Adipocyte (in vitro differentiated cells): ENCODE measurements around the gene MUSK.
A peak's percentile ranks its signal among the peaks of the same experiment; 100 is the strongest.
"Not testable (repeated sequence)": the region's sequence is repeated elsewhere in the genome, so short reads cannot be mapped to it uniquely, and the experiment has no call there.

ENCODE experiments used
- DNase-seq: peaks from one replicate; pipeline ENCODE4 v3.0.0-alpha.2; 2015; ENCODE audit warnings: low read depth
- H3K27me3 ChIP-seq: replicated peaks from 2 replicates; pipeline ENCODE4 v1.7.0; 2013; ENCODE audit warnings: mild to moderate bottlenecking, low read length, moderate library complexity; ENCODE audit not compliant: control insufficient read depth, insufficient read depth
- H3K36me3 ChIP-seq: 2 replicates; pipeline ENCODE4 v1.7.0; 2013; ENCODE audit warnings: low read length, mild to moderate bottlenecking, moderate library complexity; ENCODE audit not compliant: control insufficient read depth, insufficient read depth, severe bottlenecking
- H3K4me1 ChIP-seq: 2 replicates; pipeline ENCODE4 v1.7.0; 2013; ENCODE audit warnings: mild to moderate bottlenecking, low read length, moderate library complexity; ENCODE audit not compliant: control insufficient read depth, insufficient read depth
- H3K4me3 ChIP-seq: 2 replicates; pipeline ENCODE4 v1.7.0; 2013; ENCODE audit warnings: mild to moderate bottlenecking, low read length, moderate library complexity
- H3K9ac ChIP-seq: 2 replicates; pipeline ENCODE4 v1.7.0; 2013; ENCODE audit warnings: mild to moderate bottlenecking, low read length, moderate library complexity
- H3K9me3 ChIP-seq: 2 replicates; pipeline ENCODE4 v1.7.0; 2013; ENCODE audit warnings: mild to moderate bottlenecking, low read length, moderate library complexity; ENCODE audit not compliant: control insufficient read depth

Gene MUSK

DNA sequence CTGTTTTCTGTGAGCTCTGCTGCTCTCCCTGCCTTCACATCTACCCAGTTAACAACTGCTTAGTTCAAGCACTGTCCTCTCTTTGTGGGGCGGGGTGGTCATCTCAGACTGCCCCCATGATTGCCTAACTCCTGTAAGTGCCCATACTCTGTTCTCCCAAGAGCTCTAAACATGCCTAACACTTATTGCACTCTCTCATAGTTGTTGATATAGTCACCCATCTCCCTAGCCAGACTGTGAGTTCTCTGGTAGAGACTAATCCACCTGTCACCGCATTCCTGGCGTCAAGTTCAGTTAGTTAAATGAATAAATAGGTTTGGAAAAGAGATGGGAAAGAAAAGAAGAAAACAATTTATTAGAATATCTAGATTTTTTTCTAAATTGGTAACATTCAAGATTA, 18.3 kb upstream of the MUSK start:
- H3K9me3 ChIP-seq: no peaks in the 10 kb centered on the region
- peak; percentile 84 for DNase-seq
- H3K4me3 ChIP-seq: no peak overlapping the region
- peaks cover 55% of the 10 kb centered on the region for H3K4me1 ChIP-seq
- H3K36me3 ChIP-seq: no peaks in the 10 kb centered on the region
- H3K9ac ChIP-seq: peak overlapping the region; percentile 74
- no peaks in the 10 kb centered on the region for H3K27me3 ChIP-seq

DNA sequence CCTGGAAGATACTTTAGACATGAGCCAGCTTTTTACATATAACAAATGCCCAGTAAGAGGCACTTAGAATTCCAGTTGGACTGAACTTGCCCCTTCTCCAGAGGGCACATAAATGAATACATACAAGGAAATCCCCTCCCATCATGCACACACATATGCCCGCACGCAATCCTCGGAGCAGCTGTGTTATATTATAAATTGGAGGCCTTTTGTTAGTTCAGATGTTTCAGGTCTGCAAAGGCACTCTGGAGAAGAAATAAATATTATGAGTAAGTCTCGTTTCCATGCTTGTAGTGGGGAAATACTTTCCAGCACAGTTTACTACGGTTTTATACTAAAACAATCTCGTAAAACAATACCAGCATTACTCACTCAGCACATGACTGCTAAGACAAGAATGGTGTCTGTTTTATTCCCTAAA, 17.6 kb upstream of the MUSK start:
- DNase-seq: peak; percentile 97
- Histone ChIP-seq H3K27me3 (no peaks in the 10 kb centered on the region), H3K36me3 (no peaks in the 10 kb centered on the region), H3K4me1 (peaks cover 58% of the 10 kb centered on the region), H3K4me3 (no peak overlapping the region), H3K9ac (peak overlapping the region; percentile 74), H3K9me3 (no peaks in the 10 kb centered on the region)

DNA sequence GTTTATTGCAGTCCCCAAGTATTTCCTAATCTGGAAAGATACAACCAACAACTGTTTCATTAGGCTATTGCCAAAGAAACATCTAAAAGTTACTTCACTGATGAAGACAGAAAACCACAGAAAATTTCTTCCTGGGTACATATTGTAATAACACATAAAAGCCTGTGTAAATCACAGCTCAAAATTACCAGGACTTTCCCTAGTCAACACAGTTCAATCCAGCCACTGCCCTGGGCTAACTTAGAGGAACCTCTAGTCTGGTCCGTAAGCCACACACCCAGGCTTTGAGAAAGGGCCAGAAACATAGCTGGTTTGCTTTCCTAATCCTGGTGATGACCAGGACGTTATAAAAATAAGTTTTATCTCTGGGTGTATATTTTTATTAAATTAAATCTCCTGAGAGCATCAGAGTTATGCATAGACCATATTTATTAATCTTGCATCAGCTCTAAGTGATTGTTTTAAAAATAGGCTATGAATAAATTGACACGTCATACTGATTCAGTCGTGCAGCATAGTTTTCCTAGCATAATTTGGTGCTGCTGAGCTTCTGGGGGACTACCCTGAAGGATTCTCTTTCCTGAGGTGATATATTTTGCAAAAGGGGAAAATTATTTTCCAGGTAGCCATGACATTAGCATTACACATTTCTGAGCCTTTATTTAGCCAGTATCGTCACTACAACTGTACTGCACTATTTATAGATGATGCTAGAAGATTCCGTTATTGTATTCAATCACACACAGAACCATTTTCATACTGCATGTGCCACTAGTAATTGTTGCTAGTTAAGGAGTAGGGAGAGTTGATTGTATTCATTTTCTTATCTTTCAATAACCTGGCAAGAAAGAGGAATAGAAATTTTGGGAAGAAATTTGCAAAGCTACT, 12.6 kb upstream of the MUSK start:
- Histone ChIP-seq H3K36me3 (no peaks in the 10 kb centered on the region), H3K27me3 (no peaks in the 10 kb centered on the region), H3K9me3 (no peaks in the 10 kb centered on the region), H3K4me1 (peaks cover 57% of the 10 kb centered on the region), H3K4me3 (peak overlapping the region; percentile 66), H3K9ac (peak overlapping the region; percentile 90)
- peak; percentile 87 for DNase-seq

DNA sequence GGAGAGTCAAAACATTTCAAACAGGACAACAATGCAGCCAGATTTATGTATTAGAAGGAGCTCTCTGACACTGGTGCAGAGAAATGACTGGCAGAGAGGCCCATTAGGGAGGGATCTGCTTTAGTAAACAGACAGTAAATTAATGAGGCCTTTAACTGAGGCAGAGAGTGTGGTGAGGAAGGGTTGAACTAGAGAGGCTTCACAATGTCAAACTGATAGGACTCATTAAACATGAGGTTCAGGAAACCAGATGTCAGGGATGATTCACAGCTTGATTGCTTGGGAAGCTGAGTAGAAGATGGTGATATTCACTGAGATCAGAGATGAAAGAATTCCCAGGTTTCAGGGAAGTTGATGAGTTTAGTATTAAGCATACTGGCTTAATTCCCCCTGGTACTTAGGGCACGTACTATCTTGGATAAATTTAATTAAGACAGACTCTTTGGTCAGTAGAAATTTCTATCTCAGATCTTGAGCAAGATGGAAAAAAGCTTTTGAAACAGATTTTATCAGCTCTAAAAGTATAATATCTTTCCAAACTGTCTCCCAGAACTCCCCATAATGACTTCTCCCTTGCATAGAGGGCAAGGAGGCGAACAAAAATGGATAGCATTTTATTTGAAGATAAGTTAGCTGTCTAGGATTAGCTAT, 8.6 kb upstream of the MUSK start:
- H3K9ac ChIP-seq: peak overlapping the region; percentile 12
- H3K4me1 ChIP-seq: peaks cover 32% of the 10 kb centered on the region
- H3K36me3 ChIP-seq: no peaks in the 10 kb centered on the region
- peak; percentile 46 for DNase-seq
- H3K4me3 ChIP-seq: no peak overlapping the region
- no peaks in the 10 kb centered on the region for H3K27me3 ChIP-seq
- H3K9me3 ChIP-seq: no peaks in the 10 kb centered on the region

DNA sequence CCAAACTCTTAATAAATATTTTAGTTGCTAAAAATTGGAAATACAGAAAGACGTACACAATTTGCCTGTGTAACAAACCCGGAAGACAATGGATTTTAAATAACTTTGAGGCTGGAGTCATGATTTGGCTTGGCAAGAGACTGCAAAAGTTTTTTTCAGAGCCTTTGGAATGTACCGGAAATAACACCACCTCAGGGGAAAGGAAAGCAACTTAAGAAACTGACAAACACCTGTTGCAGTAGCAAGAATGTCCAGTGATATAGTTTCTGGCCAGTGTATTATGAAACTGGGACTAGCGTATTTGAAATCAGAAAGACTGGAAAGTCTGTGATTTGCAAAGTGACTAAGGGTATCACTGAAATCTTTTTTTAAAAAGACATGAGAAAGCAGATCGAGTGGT, 842 bp downstream of the MUSK start:
- peak; percentile 15 for DNase-seq
- no peaks in the 10 kb centered on the region for H3K9me3 ChIP-seq
- no peak overlapping the region for H3K4me3 ChIP-seq
- H3K27me3 ChIP-seq: no peaks in the 10 kb centered on the region
- H3K4me1 ChIP-seq: peaks cover 7% of the 10 kb centered on the region
- no peaks in the 10 kb centered on the region for H3K36me3 ChIP-seq
- no peak overlapping the region for H3K9ac ChIP-seq

DNA sequence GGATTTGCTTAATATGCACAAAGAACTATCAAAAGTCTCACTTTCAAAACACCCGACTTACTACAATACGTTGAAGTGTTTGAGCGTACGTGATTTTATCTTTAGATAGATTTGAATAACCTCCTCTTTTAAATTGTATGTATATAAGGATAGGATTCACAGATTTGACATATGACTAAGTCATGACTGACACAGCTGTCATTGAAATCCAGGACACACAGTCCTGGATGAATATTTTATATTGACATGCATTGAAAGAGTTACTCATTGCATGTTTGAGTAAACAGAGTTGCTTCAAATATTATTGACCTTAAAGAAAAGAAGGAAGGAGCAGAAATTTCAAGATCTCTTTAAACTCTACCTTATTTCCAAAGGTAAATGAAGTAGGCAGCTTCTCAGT, 3.3 kb downstream of the MUSK start:
- peaks cover 7% of the 10 kb centered on the region for H3K4me1 ChIP-seq
- H3K4me3 ChIP-seq: no peak overlapping the region
- no peaks in the 10 kb centered on the region for H3K27me3 ChIP-seq
- DNase-seq: no peak
- no peaks in the 10 kb centered on the region for H3K36me3 ChIP-seq
- no peak overlapping the region for H3K9ac ChIP-seq
- H3K9me3 ChIP-seq: no peaks in the 10 kb centered on the region

DNA sequence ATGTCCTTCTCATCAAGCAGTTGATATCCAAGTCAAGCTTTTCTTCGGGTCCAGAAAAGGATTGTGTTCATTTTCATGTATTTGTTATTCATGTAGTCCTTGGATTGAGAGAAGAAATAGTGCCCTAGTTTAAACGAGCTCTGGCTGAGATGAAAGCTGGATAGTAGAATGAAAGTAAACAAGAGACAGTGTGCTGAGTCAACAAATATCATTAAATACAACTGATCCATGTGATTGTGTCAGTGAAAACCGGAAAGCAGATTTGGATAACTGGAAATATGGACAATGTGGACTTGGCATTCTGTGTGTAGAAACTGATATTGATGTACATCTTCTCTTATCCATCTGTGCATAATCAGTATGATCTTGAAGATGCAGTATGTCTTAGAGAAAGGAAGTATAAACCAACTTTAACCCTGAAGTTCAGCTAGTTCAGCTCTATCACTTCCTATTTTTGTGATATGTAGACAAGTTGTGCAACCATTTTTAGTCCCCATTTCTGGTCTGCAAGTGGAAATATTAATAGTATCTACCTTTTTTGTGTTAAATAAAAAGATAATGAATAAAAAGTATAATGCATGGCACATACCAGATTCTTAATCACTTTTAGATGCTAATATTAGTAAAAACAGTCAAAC, 4.4 kb downstream of the MUSK start:
- Histone ChIP-seq H3K27me3 (no peaks in the 10 kb centered on the region), H3K36me3 (no peaks in the 10 kb centered on the region), H3K4me1 (peaks cover 7% of the 10 kb centered on the region), H3K4me3 (no peak overlapping the region), H3K9ac (no peak overlapping the region), H3K9me3 (no peaks in the 10 kb centered on the region)
- no peak for DNase-seq

DNA sequence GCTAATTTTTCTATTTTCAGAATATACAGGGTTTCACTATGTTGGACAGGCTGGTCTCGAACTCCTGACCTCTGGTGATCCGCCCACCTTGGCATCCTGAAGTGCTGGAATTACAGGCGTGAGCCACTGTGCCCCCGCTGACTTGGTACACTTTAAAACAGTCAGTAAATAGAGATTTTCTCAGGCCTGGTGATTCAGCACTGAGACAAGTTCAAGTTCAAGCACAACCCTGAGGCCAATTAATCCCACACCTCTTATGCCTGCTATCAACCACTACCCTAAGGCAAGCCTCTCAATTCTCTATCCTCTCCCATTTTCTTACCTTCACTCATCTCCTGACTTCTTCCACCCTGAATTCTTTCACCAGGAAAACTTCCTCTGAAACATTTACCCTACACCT, 18.9 kb downstream of the MUSK start:
- Histone ChIP-seq H3K4me1 (no peaks in the 10 kb centered on the region), H3K27me3 (no peaks in the 10 kb centered on the region), H3K4me3 (no peak overlapping the region), H3K9ac (no peak overlapping the region), H3K36me3 (no peaks in the 10 kb centered on the region), H3K9me3 (no peaks in the 10 kb centered on the region)
- no peak for DNase-seq

DNA sequence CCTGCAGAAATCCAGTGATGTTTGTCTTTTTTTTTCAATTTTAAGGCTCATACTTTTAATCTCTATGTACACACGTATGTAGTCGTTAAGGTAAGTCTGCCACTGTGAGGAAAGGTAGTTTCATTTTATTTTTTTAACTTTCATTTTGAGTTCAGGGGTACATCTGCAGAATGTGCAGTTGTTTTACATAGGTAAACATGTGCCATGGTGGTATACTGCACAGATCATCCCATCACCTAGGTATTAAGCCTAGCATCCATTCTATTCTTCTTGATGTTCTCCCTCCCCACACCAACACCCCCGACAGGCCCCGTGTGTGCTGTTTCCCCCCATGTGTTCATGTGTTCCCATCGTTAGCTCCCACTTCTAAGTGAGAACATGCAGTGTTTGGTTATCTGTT, 19.7 kb downstream of the MUSK start:
- no peak for DNase-seq
- H3K9ac ChIP-seq: no peak overlapping the region
- H3K4me3 ChIP-seq: no peak overlapping the region
- no peaks in the 10 kb centered on the region for H3K9me3 ChIP-seq
- H3K4me1 ChIP-seq: no peaks in the 10 kb centered on the region
- H3K27me3 ChIP-seq: no peaks in the 10 kb centered on the region
- no peaks in the 10 kb centered on the region for H3K36me3 ChIP-seq

DNA sequence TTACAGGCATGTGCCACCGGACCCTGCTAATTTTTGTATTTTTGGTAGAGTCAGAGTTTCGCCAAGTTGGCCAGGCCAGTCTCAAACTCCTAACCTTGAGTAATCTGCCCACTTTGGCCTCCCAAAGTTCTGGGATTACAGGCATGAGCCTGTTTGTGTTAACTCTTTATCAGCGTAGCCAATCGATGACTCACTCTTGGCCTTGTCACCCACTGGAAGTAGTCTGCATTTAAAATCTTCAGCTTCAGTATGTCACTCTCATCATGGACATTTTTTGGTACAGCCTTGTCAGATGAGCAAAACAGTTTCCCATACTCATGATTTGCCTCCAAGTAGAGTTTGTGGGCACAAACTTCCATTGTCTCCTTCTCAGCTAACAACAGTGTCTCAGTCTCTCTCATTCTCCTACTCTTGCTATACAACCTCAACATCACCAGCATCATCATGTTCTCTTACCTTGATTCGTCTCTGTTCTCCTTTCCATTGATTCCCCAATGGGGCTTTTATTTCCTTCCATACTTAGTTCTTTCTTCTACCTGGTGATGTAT, 22.5 kb downstream of the MUSK start:
- Histone ChIP-seq H3K9me3 (no peaks in the 10 kb centered on the region), H3K36me3 (no peaks in the 10 kb centered on the region), H3K9ac (no peak overlapping the region), H3K27me3 (no peaks in the 10 kb centered on the region), H3K4me3 (no peak overlapping the region), H3K4me1 (peaks cover 5% of the 10 kb centered on the region)
- no peak for DNase-seq

DNA sequence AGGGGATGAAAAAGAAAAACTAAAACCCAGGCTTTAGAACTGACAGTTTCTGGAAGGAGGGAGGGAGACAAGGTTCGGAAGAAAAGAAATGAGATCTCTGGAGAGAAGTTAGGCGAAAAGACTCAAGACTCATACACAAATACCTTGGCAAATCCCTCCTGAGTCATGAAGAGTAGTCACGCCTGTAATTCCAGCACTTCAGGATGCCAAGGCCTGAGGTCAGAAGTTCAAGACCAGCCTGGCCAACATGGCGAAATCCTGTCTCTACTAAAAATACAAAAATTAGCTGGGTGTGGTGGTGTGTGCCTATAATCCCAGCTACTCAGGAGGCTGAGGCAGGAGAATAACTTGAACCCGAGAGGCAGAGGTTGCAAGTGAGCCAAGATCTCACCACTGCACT, 27.3 kb downstream of the MUSK start:
- not testable (repeated sequence) for H3K4me3 ChIP-seq, H3K9me3 ChIP-seq, H3K36me3 ChIP-seq, H3K27me3 ChIP-seq
- H3K9ac ChIP-seq: peak overlapping the region; percentile 74
- DNase-seq: peak; percentile 80
- H3K4me1 ChIP-seq: peaks cover 13% of the 10 kb centered on the region
